Measurements from ENCODE around the gene IL25.
"Not testable (repeated sequence)": the region's sequence is repeated elsewhere in the genome, so short reads cannot be mapped to it uniquely, and the experiment has no call there.

The IL25 gene

GRCh38 chr14:23387916-23388882 is 15.6 kb downstream of the IL25 start:
- H4K20me1 ChIP-seq (ENCODE audit: insufficient read depth, low read length), result no peaks in the 10 kb centered on the region
- peaks cover 9% of the 10 kb centered on the region for H3K27me3 ChIP-seq (ENCODE audit: insufficient read depth, low read length, poor library complexity)
- H2AFZ ChIP-seq (ENCODE audit: low read depth, low read length), result no peak overlapping the region
- no peak overlapping the region for H3K9ac ChIP-seq (ENCODE audit: low read depth, low read length)
- no peak overlapping the region for H3K4me3 ChIP-seq (ENCODE audit: low read depth in 1 of 2, low read length in 2 of 2)
- no peak for DNase-seq
- H3K9me3 ChIP-seq (ENCODE audit: insufficient read depth, low read length, severe bottlenecking), result no peaks in the 10 kb centered on the region
- TF ChIP-seq, protein P1, sequence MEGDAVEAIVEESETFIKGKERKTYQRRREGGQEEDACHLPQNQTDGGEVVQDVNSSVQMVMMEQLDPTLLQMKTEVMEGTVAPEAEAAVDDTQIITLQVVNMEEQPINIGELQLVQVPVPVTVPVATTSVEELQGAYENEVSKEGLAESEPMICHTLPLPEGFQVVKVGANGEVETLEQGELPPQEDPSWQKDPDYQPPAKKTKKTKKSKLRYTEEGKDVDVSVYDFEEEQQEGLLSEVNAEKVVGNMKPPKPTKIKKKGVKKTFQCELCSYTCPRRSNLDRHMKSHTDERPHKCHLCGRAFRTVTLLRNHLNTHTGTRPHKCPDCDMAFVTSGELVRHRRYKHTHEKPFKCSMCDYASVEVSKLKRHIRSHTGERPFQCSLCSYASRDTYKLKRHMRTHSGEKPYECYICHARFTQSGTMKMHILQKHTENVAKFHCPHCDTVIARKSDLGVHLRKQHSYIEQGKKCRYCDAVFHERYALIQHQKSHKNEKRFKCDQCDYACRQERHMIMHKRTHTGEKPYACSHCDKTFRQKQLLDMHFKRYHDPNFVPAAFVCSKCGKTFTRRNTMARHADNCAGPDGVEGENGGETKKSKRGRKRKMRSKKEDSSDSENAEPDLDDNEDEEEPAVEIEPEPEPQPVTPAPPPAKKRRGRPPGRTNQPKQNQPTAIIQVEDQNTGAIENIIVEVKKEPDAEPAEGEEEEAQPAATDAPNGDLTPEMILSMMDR (IDR thresholded peaks at IDR 0.05; ENCODE audit: borderline replicate concordance, extremely low read depth, low read length, poor library complexity, severe bottlenecking), result no peak
- TF ChIP-seq EZH2 (IDR thresholded peaks at IDR 0.05; ENCODE audit: borderline replicate concordance, low read depth, low read length, severe bottlenecking), result no peak
- no peak for ATAC-seq (ENCODE audit: insufficient read depth, low read depth)
- no peaks in the 10 kb centered on the region for H3K36me3 ChIP-seq (ENCODE audit: insufficient read depth, low read length)
- H3K27ac ChIP-seq (ENCODE audit: low read length), result no peak overlapping the region
- H3K4me1 ChIP-seq (ENCODE audit: insufficient read depth, low read length), result no peaks in the 10 kb centered on the region
- H3K4me2 ChIP-seq (ENCODE audit: insufficient read depth, low read length), result no peak overlapping the region
- no peaks in the 10 kb centered on the region for H3K79me2 ChIP-seq (ENCODE audit: insufficient read depth, low read length)

- no peak overlapping the region for H3K9ac ChIP-seq (ENCODE audit: low read depth, low read length)
- no peak overlapping the region for H3K4me2 ChIP-seq (ENCODE audit: insufficient read depth, low read length)
- DNase-seq (no peak), ATAC-seq (ENCODE audit: insufficient read depth, low read depth) (no peak)
- H3K36me3 ChIP-seq (ENCODE audit: insufficient read depth, low read length), result no peaks in the 10 kb centered on the region
- H3K27ac ChIP-seq (ENCODE audit: low read length), result no peak overlapping the region
- TF ChIP-seq, protein P1 (IDR thresholded peaks at IDR 0.05; ENCODE audit: borderline replicate concordance, extremely low read depth, low read length, poor library complexity, severe bottlenecking), result no peak
- TF ChIP-seq EZH2 (IDR thresholded peaks at IDR 0.05; ENCODE audit: borderline replicate concordance, low read depth, low read length, severe bottlenecking), result no peak
- no peak overlapping the region for H3K4me3 ChIP-seq (ENCODE audit: low read depth in 1 of 2, low read length in 2 of 2)
- no peaks in the 10 kb centered on the region for H3K4me1 ChIP-seq (ENCODE audit: insufficient read depth, low read length)
- no peaks in the 10 kb centered on the region for H4K20me1 ChIP-seq (ENCODE audit: insufficient read depth, low read length)
- no peaks in the 10 kb centered on the region for H3K79me2 ChIP-seq (ENCODE audit: insufficient read depth, low read length)
- no peaks in the 10 kb centered on the region for H3K9me3 ChIP-seq (ENCODE audit: insufficient read depth, low read length, severe bottlenecking)
- peaks cover 6% of the 10 kb centered on the region for H3K27me3 ChIP-seq (ENCODE audit: insufficient read depth, low read length, poor library complexity)
- H2AFZ ChIP-seq (ENCODE audit: low read depth, low read length), result no peak overlapping the region
Observed at GRCh38 chr14:23388996-23389395, 16.4 kb downstream of the IL25 start.

GRCh38 chr14:23389396-23389795 is 16.8 kb downstream of the IL25 start:
- Histone ChIP-seq H3K27me3 (ENCODE audit: insufficient read depth, low read length, poor library complexity) (peaks cover 2% of the 10 kb centered on the region), H2AFZ (ENCODE audit: low read depth, low read length) (no peak overlapping the region), H3K4me3 (ENCODE audit: low read depth in 1 of 2, low read length in 2 of 2) (no peak overlapping the region), H3K36me3 (ENCODE audit: insufficient read depth, low read length) (no peaks in the 10 kb centered on the region), H3K79me2 (ENCODE audit: insufficient read depth, low read length) (no peaks in the 10 kb centered on the region), H4K20me1 (ENCODE audit: insufficient read depth, low read length) (no peaks in the 10 kb centered on the region), H3K4me1 (ENCODE audit: insufficient read depth, low read length) (no peaks in the 10 kb centered on the region), H3K9me3 (ENCODE audit: insufficient read depth, low read length, severe bottlenecking) (no peaks in the 10 kb centered on the region), H3K4me2 (ENCODE audit: insufficient read depth, low read length) (no peak overlapping the region), H3K27ac (ENCODE audit: low read length) (no peak overlapping the region), H3K9ac (ENCODE audit: low read depth, low read length) (no peak overlapping the region)
- DNase-seq (no peak), ATAC-seq (ENCODE audit: insufficient read depth, low read depth) (no peak)
- TF ChIP-seq EZH2 (IDR thresholded peaks at IDR 0.05; ENCODE audit: borderline replicate concordance, low read depth, low read length, severe bottlenecking), result no peak
- TF ChIP-seq, protein P1 (IDR thresholded peaks at IDR 0.05; ENCODE audit: borderline replicate concordance, extremely low read depth, low read length, poor library complexity, severe bottlenecking), result no peak

GRCh38 chr14:23389871-23390270 is 17.3 kb downstream of the IL25 start:
- not testable (repeated sequence) for H3K4me1 ChIP-seq (ENCODE audit: insufficient read depth, low read length); H3K9ac ChIP-seq (ENCODE audit: low read depth, low read length); H3K4me2 ChIP-seq (ENCODE audit: insufficient read depth, low read length); H4K20me1 ChIP-seq (ENCODE audit: insufficient read depth, low read length); H3K9me3 ChIP-seq (ENCODE audit: insufficient read depth, low read length, severe bottlenecking); H3K27me3 ChIP-seq (ENCODE audit: insufficient read depth, low read length, poor library complexity); H3K79me2 ChIP-seq (ENCODE audit: insufficient read depth, low read length); H3K4me3 ChIP-seq (ENCODE audit: low read depth in 1 of 2, low read length in 2 of 2); H3K36me3 ChIP-seq (ENCODE audit: insufficient read depth, low read length); H3K27ac ChIP-seq (ENCODE audit: low read length); H2AFZ ChIP-seq (ENCODE audit: low read depth, low read length); ATAC-seq (ENCODE audit: insufficient read depth, low read depth); DNase-seq
